ENCODE data around the gene FSIP2. TPM values are rescaled to one million over a fixed set of nuclear protein-coding genes. Genes with fewer than 3 reads are reported as not detected.

FSIP2 gene
- total and polyA plus RNA-seq, 2 donors (not counting 3 experiments of a cell fraction or from before 2014, with no cell fraction given) = 0.04 to 0.24 TPM

DNA sequence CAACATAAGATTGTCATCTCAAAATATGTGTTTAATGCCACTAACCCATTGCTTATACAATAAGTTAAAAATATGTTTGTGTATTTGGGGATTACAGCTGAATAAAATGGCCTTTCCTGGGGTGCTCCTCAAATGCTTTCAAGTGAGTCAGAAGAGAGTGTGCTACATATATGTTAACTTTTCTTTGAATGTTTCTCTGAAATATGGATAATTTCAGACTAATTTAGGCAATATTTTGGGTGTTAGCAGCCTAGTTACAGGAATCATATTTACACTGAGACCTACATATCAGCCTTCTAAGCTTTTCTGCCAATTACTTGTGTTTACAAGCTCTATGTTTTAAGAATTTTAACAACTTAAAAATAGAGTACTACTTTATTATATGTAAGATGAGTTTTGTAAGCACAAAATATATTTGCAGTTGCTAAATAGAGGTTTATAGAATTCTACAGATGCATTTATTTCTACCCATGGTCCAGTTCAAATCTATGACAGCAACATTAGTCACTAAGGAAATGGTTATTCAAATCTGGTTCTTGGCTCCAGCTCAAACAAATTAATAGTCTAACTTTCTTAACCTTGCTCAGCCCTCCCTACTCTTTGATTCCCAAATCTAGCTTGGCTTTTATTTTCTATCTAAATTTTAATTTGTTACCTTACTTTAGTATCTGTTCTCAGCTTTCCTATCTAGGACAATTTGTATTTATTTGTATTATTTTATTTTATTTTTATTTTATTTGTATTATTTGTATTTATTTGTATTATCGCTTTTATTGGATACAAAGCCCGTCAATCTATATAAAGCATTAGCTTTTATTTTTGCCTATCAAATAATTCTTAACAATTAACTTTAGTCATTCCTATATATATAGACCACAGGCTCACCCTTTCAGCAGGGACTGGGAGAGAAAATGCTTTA is 48.9 kb downstream of the FSIP2 start:
- ChIA-PET CTCF (no interaction called here), POLR2A (no interaction called here)
- no TSS peak for BruUV-seq (replicated peaks)
- H3K4me1 ChIP-seq (ENCODE audit: control insufficient read depth, extremely low read depth, insufficient read depth, low read length) = peaks cover 4% of the 10 kb centered on the region
- H3K36me3 ChIP-seq (ENCODE audit: control insufficient read depth in 2 of 2, extremely low read depth in 1 of 2, insufficient read depth in 2 of 2, low read length in 2 of 2) = no peaks in the 10 kb centered on the region
- no peak for FAIRE-seq
- H3K9me1 ChIP-seq (replicated peaks; ENCODE audit: control insufficient read depth, extremely low read depth, insufficient read depth, low read length) = no peaks in the 10 kb centered on the region
- no peak overlapping the region for H2AFZ ChIP-seq (ENCODE audit: low read depth, low read length)
- intact Hi-C loops (cut with micrococcal nuclease) = no loop called here
- no peaks in the 10 kb centered on the region for H3K27me3 ChIP-seq (ENCODE audit: control insufficient read depth in 2 of 2, insufficient read depth in 2 of 2, low read length in 2 of 2)
- no peaks in the 10 kb centered on the region for H3K9me3 ChIP-seq (replicated peaks; ENCODE audit: control insufficient read depth, insufficient read depth, low read length)
- peak; percentile 67 for TF ChIP-seq FOS (IDR thresholded peaks at IDR 0.05; ENCODE audit: borderline replicate concordance, insufficient read depth, low read length)
- TF ChIP-seq JUN (IDR thresholded peaks at IDR 0.05; ENCODE audit: borderline replicate concordance, insufficient read depth, insufficient read length, low read depth) = no peak
- no peak for TF ChIP-seq MYC (IDR thresholded peaks at IDR 0.05; ENCODE audit: low read depth, low read length)
- TF ChIP-seq, protein P1, sequence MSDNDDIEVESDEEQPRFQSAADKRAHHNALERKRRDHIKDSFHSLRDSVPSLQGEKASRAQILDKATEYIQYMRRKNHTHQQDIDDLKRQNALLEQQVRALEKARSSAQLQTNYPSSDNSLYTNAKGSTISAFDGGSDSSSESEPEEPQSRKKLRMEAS (IDR thresholded peaks at IDR 0.05; ENCODE audit: insufficient read depth, insufficient read length) = no peak
- TF ChIP-seq POLR2AphosphoS5 (IDR thresholded peaks at IDR 0.05; ENCODE audit: insufficient read depth, low read depth, low read length) = no peak
- no peak for TF ChIP-seq EZH2 (IDR thresholded peaks at IDR 0.05; ENCODE audit: borderline replicate concordance, low read depth, low read length, severe bottlenecking)
- TF ChIP-seq GATA2 (IDR thresholded peaks at IDR 0.05; ENCODE audit: insufficient read depth, insufficient read length, low read depth, low read length) = no peak
- no peak for TF ChIP-seq POLR2A (IDR thresholded peaks at IDR 0.05; ENCODE audit: low read depth, low read length)
- TF ChIP-seq, protein P2, sequence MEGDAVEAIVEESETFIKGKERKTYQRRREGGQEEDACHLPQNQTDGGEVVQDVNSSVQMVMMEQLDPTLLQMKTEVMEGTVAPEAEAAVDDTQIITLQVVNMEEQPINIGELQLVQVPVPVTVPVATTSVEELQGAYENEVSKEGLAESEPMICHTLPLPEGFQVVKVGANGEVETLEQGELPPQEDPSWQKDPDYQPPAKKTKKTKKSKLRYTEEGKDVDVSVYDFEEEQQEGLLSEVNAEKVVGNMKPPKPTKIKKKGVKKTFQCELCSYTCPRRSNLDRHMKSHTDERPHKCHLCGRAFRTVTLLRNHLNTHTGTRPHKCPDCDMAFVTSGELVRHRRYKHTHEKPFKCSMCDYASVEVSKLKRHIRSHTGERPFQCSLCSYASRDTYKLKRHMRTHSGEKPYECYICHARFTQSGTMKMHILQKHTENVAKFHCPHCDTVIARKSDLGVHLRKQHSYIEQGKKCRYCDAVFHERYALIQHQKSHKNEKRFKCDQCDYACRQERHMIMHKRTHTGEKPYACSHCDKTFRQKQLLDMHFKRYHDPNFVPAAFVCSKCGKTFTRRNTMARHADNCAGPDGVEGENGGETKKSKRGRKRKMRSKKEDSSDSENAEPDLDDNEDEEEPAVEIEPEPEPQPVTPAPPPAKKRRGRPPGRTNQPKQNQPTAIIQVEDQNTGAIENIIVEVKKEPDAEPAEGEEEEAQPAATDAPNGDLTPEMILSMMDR (IDR thresholded peaks at IDR 0.05; ENCODE audit: extremely low read depth in 1 of 2, insufficient read depth in 1 of 2, low read depth in 1 of 2, low read length in 2 of 2) = no peak
- H3K9ac ChIP-seq (replicated peaks; ENCODE audit: extremely low read depth, insufficient read depth, low read length) = no peak overlapping the region
- no peaks in the 10 kb centered on the region for H4K20me1 ChIP-seq (replicated peaks; ENCODE audit: control insufficient read depth, extremely low read depth, insufficient read depth, low read length)
- H3K4me3 ChIP-seq (replicated peaks in 1 of 3; ENCODE audit: insufficient read depth in 1 of 3, low read depth in 1 of 3, low read length in 3 of 3) = no peak overlapping the region
- DNase-seq (ENCODE audit: low read depth, low spot score) = peak; percentile 37
- H3K27ac ChIP-seq (ENCODE audit: insufficient read depth, low read depth, low read length) = no peak overlapping the region
- no peaks in the 10 kb centered on the region for H3K79me2 ChIP-seq (ENCODE audit: control insufficient read depth, insufficient read depth, low read length)
- H3K4me2 ChIP-seq (ENCODE audit: insufficient read depth, low read length) = no peak overlapping the region
- dilution Hi-C loops (cut with MboI; ENCODE audit: extremely low pct_ligation_motif_present, low sequenced_read_pairs) = no loop called here

All from endothelial cell of umbilical vein (primary cell).